ENCODE measurements around the gene TMED9. TPM values are rescaled to one million over a fixed set of nuclear protein-coding genes. Genes with fewer than 3 reads are reported as not detected.

The TMED9 gene
- total and polyA plus RNA-seq, 10 of the 15 experiments (the other 5 are each of a cell fraction or from before 2014, with no cell fraction given): 35.7 to 144 (median 105) TPM

- ChIA-PET RAD21 (ENCODE audit: unreplicated experiment) (no interaction called here), CTCF (no interaction called here), POLR2A (interaction anchor here (0.6 kb wide), 1 partner anchor 455 kb away, joined by 4 read pairs; no protein-coding TSS in a partner anchor), SMC1A (ENCODE audit: uncharacterized antibody, unreplicated experiment) (no interaction called here)
- H3K9ac ChIP-seq (ENCODE audit: control insufficient read depth, insufficient read depth, low read length): no peak overlapping the region
- BruUV-seq (replicated peaks): no TSS peak
- no peak for TF ChIP-seq MTA2 (IDR thresholded peaks at IDR 0.05; ENCODE audit: low read depth)
- TF ChIP-seq IKZF2 (IDR thresholded peaks at IDR 0.05): no peak
- TF ChIP-seq JUNB (IDR thresholded peaks at IDR 0.05): no peak
- no peak for TF ChIP-seq ZNF274 (IDR thresholded peaks at IDR 0.05; ENCODE audit: insufficient read depth, insufficient read length)
- no peak for TF ChIP-seq HSF1 (IDR thresholded peaks at IDR 0.05; ENCODE audit: low read depth, low read length)
- no peak for TF ChIP-seq ZSCAN29 (IDR thresholded peaks at IDR 0.05)
- no peak for TF ChIP-seq ZBTB33 (IDR thresholded peaks at IDR 0.05)
- TF ChIP-seq RCOR1 (conservative IDR thresholded peaks at IDR 0.05; ENCODE audit: low read depth, low read length): no peak
- no peak for TF ChIP-seq SIX5 (IDR thresholded peaks at IDR 0.05; ENCODE audit: low read depth, low read length, severe bottlenecking)
- no peak for TF ChIP-seq BRCA1 (IDR thresholded peaks at IDR 0.05; ENCODE audit: low read depth, low read length)
- no peak for TF ChIP-seq MTA3 (IDR thresholded peaks at IDR 0.05; ENCODE audit: borderline replicate concordance, low read length)
- TF ChIP-seq ZNF622 (IDR thresholded peaks at IDR 0.05): no peak
- no peaks in the 10 kb centered on the region for H3K79me2 ChIP-seq (ENCODE audit: control insufficient read depth, insufficient read depth, low read length)
- WGBS (ENCODE audit: insufficient coverage, insufficient replicate concordance, low lambda C conversion rate, missing lambda C conversion rate): 95% methylated on average over 15 of the region's 15 CpGs
- H3K36me3 ChIP-seq (ENCODE audit: control insufficient read depth in 2 of 2, insufficient read depth in 2 of 2, low read length in 1 of 2): peaks cover 0 to 4% of the 10 kb centered on the region in 2 experiments; a peak in 2 of 4 replicates
- H4K20me1 ChIP-seq (ENCODE audit: control insufficient read depth, insufficient read depth): no peaks in the 10 kb centered on the region
- H3K4me1 ChIP-seq (ENCODE audit: control insufficient read depth, insufficient read depth, low read length): no peaks in the 10 kb centered on the region
- H2AFZ ChIP-seq (ENCODE audit: control insufficient read depth, low read depth, low read length): no peak overlapping the region
- no peak overlapping the region for H3K27ac ChIP-seq (ENCODE audit: control insufficient read depth, insufficient read depth)
- H3K27me3 ChIP-seq (replicated peaks in 1 of 2; ENCODE audit: control insufficient read depth in 2 of 2, insufficient read depth in 2 of 2, low read length in 1 of 2): no peaks in the 10 kb centered on the region
- no peak for ATAC-seq
- no peak overlapping the region for H3K4me2 ChIP-seq (ENCODE audit: control insufficient read depth, insufficient read depth)
- H3K4me3 ChIP-seq: no peak overlapping the region
- no peak for DNase-seq (ENCODE audit: low read depth, low spot score)
- H3K9me3 ChIP-seq (replicated peaks; ENCODE audit: control insufficient read depth, insufficient read depth, low read length): no peaks in the 10 kb centered on the region
- intact Hi-C loops (cut with micrococcal nuclease; ENCODE audit: unreplicated experiment): no loop called here
- in situ Hi-C loops (cut with MboI): loop anchor here (25.0 kb wide), 1 partner anchor 1574 kb away; no protein-coding TSS in a partner anchor
- FAIRE-seq: no peak
These were observed 19.6 kb downstream of the TMED9 start for GRCh38 chr5:177611446-177612214.
